Endothelial cell of umbilical vein (primary cell): Measurements from ENCODE around the gene THSD4. TPM values are rescaled to one million over a fixed set of nuclear protein-coding genes. Genes with fewer than 3 reads are reported as not detected.

Experiments
- BruUV-seq: library from RNA; stranded (reverse); fragments of 400-500 nt; replicated peaks from 2 replicates; lab custom pipeline; 2021; lab: Mats Ljungman, UMichigan
- CTCF ChIA-PET: fragments of 300-600, 350-600 bp; sonication (Branson Sonifier 250); formaldehyde crosslinking; loops from one replicate; lab custom pipeline; 2021; ENCODE audit warnings: antibody characterized with exemption, inconsistent platforms; lab: Charles Lee
- POLR2A ChIA-PET: fragments of 300-600, 350-600 bp; sonication (Branson Sonifier 250); formaldehyde crosslinking; loops from one replicate; lab custom pipeline; 2021; ENCODE audit warnings: antibody characterized with exemption, inconsistent platforms; lab: Charles Lee
- DNase-seq: peaks from one replicate; pipeline ENCODE4 v3.0.0-alpha.2; 2011; ENCODE audit warnings: low read depth, low spot score
- FAIRE-seq: peaks from 2 replicates; lab custom pipeline; 2011; peaks lifted over from hg19 to GRCh38; lab: Jason Lieb, UNC
- H2AFZ ChIP-seq: 2 replicates; pipeline ENCODE4 v1.6.0; 2012; ENCODE audit warnings: low read depth, low read length, control low read depth, inconsistent platforms
- H3K27ac ChIP-seq: 2 replicates; pipeline ENCODE4 v1.5.1; 2011; ENCODE audit warnings: low read depth, mild to moderate bottlenecking, control low read depth, low read length, moderate library complexity; ENCODE audit not compliant: insufficient read depth
- H3K27me3 ChIP-seq, 2 experiments: 2 replicates each; pipeline versions ENCODE4 v1.6.0 to v1.6.1; 2011; ENCODE audit warnings: low read length in 2 of 2, mixed read lengths in 1 of 2; ENCODE audit not compliant: control insufficient read depth in 2 of 2, insufficient read depth in 2 of 2
- H3K36me3 ChIP-seq, 2 experiments: 2 replicates in 1 of 2; 3 replicates in 1 of 2; pipeline ENCODE4 v1.5.1; 2011; ENCODE audit warnings: low read length in 2 of 2, mild to moderate bottlenecking in 1 of 2, moderate library complexity in 1 of 2; ENCODE audit not compliant: control insufficient read depth in 2 of 2, insufficient read depth in 2 of 2; ENCODE audit errors: extremely low read depth in 1 of 2
- H3K4me1 ChIP-seq: 3 replicates; pipeline ENCODE4 v1.5.1; 2011; ENCODE audit warnings: mild to moderate bottlenecking, low read length; ENCODE audit not compliant: control insufficient read depth, insufficient read depth; ENCODE audit errors: extremely low read depth
- H3K4me2 ChIP-seq: 2 replicates; pipeline ENCODE4 v1.6.1; 2011; ENCODE audit warnings: low read length, control low read depth, mixed read lengths; ENCODE audit not compliant: insufficient read depth
- H3K4me3 ChIP-seq, 3 experiments: fragments of 200-600 bp in 1 of 3; sonication (generic), shearing (Covaris generic) in 1 of 3; replicated peaks in 1 of 3; 2 replicates each; pipeline ENCODE4 v1.5.1; 2011 to 2016; ENCODE audit warnings: control low read depth in 3 of 3, low read length in 3 of 3, mild to moderate bottlenecking in 2 of 3, inconsistent platforms in 1 of 3, low read depth in 1 of 3, moderate library complexity in 1 of 3; ENCODE audit not compliant: insufficient read depth in 1 of 3
- H3K79me2 ChIP-seq: 2 replicates; pipeline ENCODE4 v1.6.0; 2012; ENCODE audit warnings: low read length, inconsistent platforms; ENCODE audit not compliant: control insufficient read depth, insufficient read depth
- H3K9ac ChIP-seq: replicated peaks from 2 replicates; pipeline ENCODE3; 2011; ENCODE audit warnings: low read length, control low read depth; ENCODE audit not compliant: insufficient read depth; ENCODE audit errors: extremely low read depth
- H3K9me1 ChIP-seq: replicated peaks from 3 replicates; pipeline ENCODE4 v1.6.0; 2011; ENCODE audit warnings: mild to moderate bottlenecking, low read length; ENCODE audit not compliant: control insufficient read depth, insufficient read depth; ENCODE audit errors: extremely low read depth
- H3K9me3 ChIP-seq: replicated peaks from 2 replicates; pipeline ENCODE4 v1.5.1; 2012; ENCODE audit warnings: low read length, inconsistent platforms; ENCODE audit not compliant: control insufficient read depth, insufficient read depth
- H4K20me1 ChIP-seq: replicated peaks from 2 replicates; pipeline ENCODE3; 2011; ENCODE audit warnings: mild to moderate bottlenecking, low read length; ENCODE audit not compliant: control insufficient read depth, insufficient read depth; ENCODE audit errors: extremely low read depth
- CTCF ChIP-seq, 2 donors: IDR thresholded peaks; 1 replicate in 1 of 2; 2 replicates in 1 of 2; pipeline ENCODE4 v1.5.1; 2011; ENCODE audit warnings: low read length in 2 of 2, mild to moderate bottlenecking in 2 of 2, moderate library complexity in 2 of 2, control low read depth in 1 of 2, inconsistent platforms in 1 of 2, low read depth in 1 of 2; ENCODE audit not compliant: insufficient read depth in 1 of 2; ENCODE audit errors: extremely low read depth in 1 of 2
- EZH2 ChIP-seq: IDR thresholded peaks from 2 replicates; pipeline ENCODE4 v1.6.1; 2012; ENCODE audit warnings: borderline replicate concordance, low read depth, mild to moderate bottlenecking, moderate library complexity, low read length, inconsistent platforms; ENCODE audit not compliant: severe bottlenecking
- FOS ChIP-seq: IDR thresholded peaks from 2 replicates; pipeline ENCODE4 v1.6.1; 2011; ENCODE audit warnings: mild to moderate bottlenecking, low read length, moderate library complexity, borderline replicate concordance; ENCODE audit not compliant: insufficient read depth
- GATA2 ChIP-seq: IDR thresholded peaks from 2 replicates; pipeline ENCODE4 v1.7.0; 2011; ENCODE audit warnings: low read depth, mild to moderate bottlenecking, moderate library complexity, mixed read lengths, low read length; ENCODE audit not compliant: insufficient read length, insufficient read depth
- JUN ChIP-seq: IDR thresholded peaks from 2 replicates; pipeline ENCODE4 v1.6.1; 2011; ENCODE audit warnings: borderline replicate concordance, low read depth; ENCODE audit not compliant: insufficient read length, insufficient read depth
- MAX ChIP-seq: IDR thresholded peaks from 2 replicates; pipeline ENCODE4 v1.6.1; 2011; ENCODE audit not compliant: insufficient read depth, insufficient read length
- MYC ChIP-seq: IDR thresholded peaks from one replicate; pipeline ENCODE4 v1.6.1; 2011; ENCODE audit warnings: mild to moderate bottlenecking, low read depth, low read length
- POLR2A ChIP-seq: IDR thresholded peaks from 2 replicates; pipeline ENCODE4 v1.6.1; 2012; ENCODE audit warnings: low read depth, mild to moderate bottlenecking, control low read depth, low read length
- POLR2AphosphoS5 ChIP-seq: IDR thresholded peaks from 2 replicates; pipeline ENCODE4 v1.6.1; 2012; ENCODE audit warnings: low read depth, mild to moderate bottlenecking, control low read depth, low read length, moderate library complexity; ENCODE audit not compliant: insufficient read depth
- dilution Hi-C: fragments of 300-500 bp; cut with MboI; formaldehyde crosslinking; loops from one replicate; pipeline ENCODE4 v1.15.0; 2019; ENCODE audit warnings: low sequenced_read_pairs; ENCODE audit not compliant: extremely low pct_ligation_motif_present
- intact Hi-C: fragments of 100-400 bp; cut with micrococcal nuclease; formaldehyde crosslinking; loops from one replicate; pipeline ENCODE4 v1.10.0; 2022
- polyA plus RNA-seq, 4 experiments: library from polyadenylated mRNA; depleted of rRNA in 3 of 4; stranded (reverse) in 3 of 4; unstranded in 1 of 4; fragments of >200 nt; gene quantifications; 2 replicates each; pipeline versions ENCODE4 v1.2.1 to v1.2.3, GENCODE V29; 2011 to 2012; ENCODE audit warnings: missing spikeins in 1 of 4
- total RNA-seq: library from RNA; stranded (reverse); gene quantifications from 2 replicates; pipeline ENCODE4 v1.2.3, GENCODE V29; 2021

THSD4 gene
- total and polyA plus RNA-seq, 2 donors (not counting 3 experiments of a cell fraction or from before 2014, with no cell fraction given): 9.9 to 25.4 TPM

- ChIA-PET POLR2A (no interaction called here), CTCF (interaction anchor here (0.6 to 1.2 kb wide), 2 partner anchors 136 to 382 kb away, joined by 3 read pairs; no protein-coding TSS in a partner anchor)
- H3K4me1 ChIP-seq: peaks cover 5% of the 10 kb centered on the region
- no peaks in the 10 kb centered on the region for H3K27me3 ChIP-seq
- no peak overlapping the region for H3K27ac ChIP-seq
- H4K20me1 ChIP-seq: no peaks in the 10 kb centered on the region
- no peak for TF ChIP-seq POLR2A
- no peak for TF ChIP-seq GATA2
- TF ChIP-seq MYC: no peak
- TF ChIP-seq FOS: no peak
- no peak for TF ChIP-seq EZH2
- TF ChIP-seq MAX: no peak
- TF ChIP-seq POLR2AphosphoS5: no peak
- no peak for TF ChIP-seq CTCF (IDR thresholded peaks at IDR 0.05; ENCODE audit: extremely low read depth in 1 of 2, insufficient read depth in 1 of 2, low read depth in 1 of 2, low read length in 2 of 2)
- no peak for TF ChIP-seq JUN
- no peaks in the 10 kb centered on the region for H3K9me3 ChIP-seq
- intact Hi-C loops: no loop called here
- no peak overlapping the region for H3K9ac ChIP-seq
- dilution Hi-C loops: no loop called here
- H3K36me3 ChIP-seq: no peaks in the 10 kb centered on the region
- FAIRE-seq: no peak
- H2AFZ ChIP-seq: no peak overlapping the region
- no peaks in the 10 kb centered on the region for H3K79me2 ChIP-seq
- no peak for DNase-seq
- no peaks in the 10 kb centered on the region for H3K9me1 ChIP-seq
- BruUV-seq: no TSS peak
- no peak overlapping the region for H3K4me3 ChIP-seq
- no peak overlapping the region for H3K4me2 ChIP-seq
These were observed 278.1 kb downstream of the THSD4 start for GRCh38 chr15:71393383-71393782.
